Measurements from ENCODE around the gene AIF1L. TPM values are rescaled to one million over a fixed set of nuclear protein-coding genes. Genes with fewer than 3 reads are reported as not detected.

Gene AIF1L
- total RNA-seq (2016; rRNA removed; fragmentation: Illumina TruSeq; extraction: Trizol) = 36.5 and 42.7 TPM in 2 replicates
- total RNA-seq (2016; cell fraction: cytosol; rRNA removed; fragmentation: Illumina TruSeq; extraction: Trizol; ENCODE audit: low read depth) = 6.6 and 7.0 TPM in 2 replicates
- 34.7 and 36.0 TPM in 2 replicates for total RNA-seq (2016; cell fraction: insoluble cytoplasmic fraction; rRNA removed; fragmentation: Illumina TruSeq; extraction: Trizol)
- total RNA-seq (2016; cell fraction: membrane; rRNA removed; fragmentation: Illumina TruSeq; extraction: Trizol) = 23.1 and 24.2 TPM in 2 replicates
- total RNA-seq (2016; cell fraction: nucleus; rRNA removed; fragmentation: Illumina TruSeq; extraction: Trizol) = 18.6 and 21.4 TPM in 2 replicates
- 12.1 and 12.4 TPM in 2 replicates for polyA plus RNA-seq (2011; rRNA removed)
- 9.1 and 9.5 TPM in 2 replicates for polyA plus RNA-seq (2011; cell fraction: cytosol; rRNA removed)
- polyA plus RNA-seq (2011; cell fraction: nucleus; rRNA removed) = 9.2 and 9.6 TPM in 2 replicates
- polyA plus RNA-seq (2012) = 9.9 and 10.9 TPM in 2 replicates
- 12.3 and 14.5 TPM in 2 replicates for polyA plus RNA-seq (2016; cell fraction: cytosol; fragmentation: Illumina TruSeq; extraction: Trizol; ENCODE audit: low read depth)
- 40.5 and 48.2 TPM in 2 replicates for polyA plus RNA-seq (2016; cell fraction: insoluble cytoplasmic fraction; fragmentation: Illumina TruSeq; extraction: Trizol; ENCODE audit: low read depth)
- polyA plus RNA-seq (2016; cell fraction: membrane; fragmentation: Illumina TruSeq; extraction: Trizol; ENCODE audit: low read depth) = 21.8 and 26.9 TPM in 2 replicates
- 29.8 and 37.4 TPM in 2 replicates for polyA plus RNA-seq (2016; cell fraction: nucleus; fragmentation: Illumina TruSeq; extraction: Trizol; ENCODE audit: insufficient read depth, low read depth)
- 17.7 and 21.6 TPM in 2 replicates for polyA minus RNA-seq (2011; rRNA and poly(A)+ RNA removed; ENCODE audit: low replicate concordance)
- polyA minus RNA-seq (2011; cell fraction: cytosol; rRNA and poly(A)+ RNA removed) = 8.5 and 8.7 TPM in 2 replicates
- 5.8 and 6.1 TPM in 2 replicates for polyA minus RNA-seq (2011; cell fraction: nucleus; rRNA and poly(A)+ RNA removed)
- percentile 50 among the genes with signal in this experiment for Bru-seq, nascent RNA
- BruChase-seq, experiment 1, labeled RNA remaining after a 6-hour chase = percentile 67 among the genes with signal in this experiment
- BruChase-seq, experiment 2, labeled RNA remaining after a 2-hour chase = percentile 59 among the genes with signal in this experiment
- long read RNA-seq, experiment 1, transcript AIF1L-201 (6 exons, 3,364 nt) = major isoform, 30 of 35 reads
- long read RNA-seq, experiment 1, partial matches to known transcripts = 0 of 35 reads
- long read RNA-seq, experiment 1, other reads (novel, unspliced or antisense) = 4 of 35 reads
- long read RNA-seq, experiment 2, transcript AIF1L-201 (6 exons, 3,364 nt) = major isoform, 44 of 89 reads
- long read RNA-seq, experiment 2, partial matches to known transcripts = 6 of 89 reads
- long read RNA-seq, experiment 2, other reads (novel, unspliced or antisense) = 35 of 89 reads

DNA sequence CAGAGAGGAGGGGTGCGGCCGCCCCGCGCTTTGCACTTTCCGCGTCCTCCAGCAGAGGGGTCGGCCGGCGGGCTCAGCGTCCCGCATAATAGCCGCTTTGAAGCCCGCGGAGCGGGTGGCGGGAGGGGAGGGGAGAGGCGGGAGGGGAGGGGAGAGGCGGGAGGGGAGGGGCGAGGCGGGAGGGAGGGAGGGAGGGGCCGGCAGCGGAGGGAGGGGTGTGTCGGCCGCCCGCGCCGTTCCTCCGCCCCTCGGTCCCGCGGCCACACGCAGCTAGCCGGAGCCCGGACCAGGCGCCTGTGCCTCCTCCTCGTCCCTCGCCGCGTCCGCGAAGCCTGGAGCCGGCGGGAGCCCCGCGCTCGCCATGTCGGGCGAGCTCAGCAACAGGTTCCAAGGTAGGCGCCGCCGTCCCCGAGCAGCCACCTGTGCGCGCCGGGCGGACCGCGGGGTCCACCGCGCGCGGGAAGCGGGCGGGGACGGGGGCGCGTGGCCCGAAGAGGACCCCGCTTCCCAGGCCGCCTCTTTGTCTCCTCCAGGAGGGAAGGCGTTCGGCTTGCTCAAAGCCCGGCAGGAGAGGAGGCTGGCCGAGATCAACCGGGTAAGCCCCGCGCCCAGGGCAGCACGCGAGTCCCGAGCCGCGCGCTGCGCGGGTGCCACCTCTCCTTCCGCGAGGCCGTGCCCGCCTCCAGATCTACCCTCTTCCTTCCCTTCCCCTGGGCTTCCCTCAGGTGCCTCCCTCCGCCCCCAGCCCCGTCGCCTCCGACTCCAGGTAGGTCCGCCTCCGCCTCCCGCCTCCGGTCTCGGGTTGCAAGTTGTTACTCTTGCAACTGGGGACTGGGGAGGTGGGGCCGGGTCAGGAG lies at the start of gene AIF1L:
AIF1L (plus strand) TSS at position 263 of the 857 bp plus-strand sequence; CDS start at position 362, 99 bp downstream.
- ATAC-seq = peak; percentile 76
- in situ Hi-C loops (cut with HindIII; ENCODE audit: extremely low pct_ligation_motif_present, low pct_unique_long_range_greater_than_20kb) = no loop called here
- H2AFZ ChIP-seq (ENCODE audit: low read length) = no peak within 1 kb of the TSS
- TF ChIP-seq MAFK (conservative IDR thresholded peaks at IDR 0.05 in 1 of 2, IDR thresholded peaks at IDR 0.05 in 1 of 2; ENCODE audit: low read length in 2 of 2) (no peak), KDM4B (CRISPR knock-in tag; IDR thresholded peaks at IDR 0.05) (no peak), KLF11 (CRISPR knock-in tag; IDR thresholded peaks at IDR 0.05) (no peak), HMG20A (CRISPR knock-in tag; IDR thresholded peaks at IDR 0.05; ENCODE audit: borderline replicate concordance) (no peak), ZNF816 (CRISPR knock-in tag; IDR thresholded peaks at IDR 0.05; ENCODE audit: borderline replicate concordance) (no peak), ESRRA (CRISPR knock-in tag; IDR thresholded peaks at IDR 0.05; ENCODE audit: low read depth) (no peak), ZNF280B (CRISPR knock-in tag; IDR thresholded peaks at IDR 0.05; ENCODE audit: borderline replicate concordance) (0 out of 2 replicates have a peak, but pooled peaks have one; percentile 37), PHF8 (CRISPR knock-in tag; IDR thresholded peaks at IDR 0.05) (peak; percentile 23; the same call in 1 of the 2 replicates), HNRNPUL1 (IDR thresholded peaks at IDR 0.05; ENCODE audit: low read depth, low read length) (no peak), ZNF12 (CRISPR knock-in tag; IDR thresholded peaks at IDR 0.05) (no peak), BRCA1 (CRISPR knock-in tag; IDR thresholded peaks at IDR 0.05) (no peak), RXRA (CRISPR knock-in tag; IDR thresholded peaks at IDR 0.05) (no peak), ATF1 (CRISPR knock-in tag; IDR thresholded peaks at IDR 0.05) (no peak), ZNF670 (CRISPR knock-in tag; IDR thresholded peaks at IDR 0.05; ENCODE audit: borderline replicate concordance) (no peak)
- TF ChIP-seq, protein P1, sequence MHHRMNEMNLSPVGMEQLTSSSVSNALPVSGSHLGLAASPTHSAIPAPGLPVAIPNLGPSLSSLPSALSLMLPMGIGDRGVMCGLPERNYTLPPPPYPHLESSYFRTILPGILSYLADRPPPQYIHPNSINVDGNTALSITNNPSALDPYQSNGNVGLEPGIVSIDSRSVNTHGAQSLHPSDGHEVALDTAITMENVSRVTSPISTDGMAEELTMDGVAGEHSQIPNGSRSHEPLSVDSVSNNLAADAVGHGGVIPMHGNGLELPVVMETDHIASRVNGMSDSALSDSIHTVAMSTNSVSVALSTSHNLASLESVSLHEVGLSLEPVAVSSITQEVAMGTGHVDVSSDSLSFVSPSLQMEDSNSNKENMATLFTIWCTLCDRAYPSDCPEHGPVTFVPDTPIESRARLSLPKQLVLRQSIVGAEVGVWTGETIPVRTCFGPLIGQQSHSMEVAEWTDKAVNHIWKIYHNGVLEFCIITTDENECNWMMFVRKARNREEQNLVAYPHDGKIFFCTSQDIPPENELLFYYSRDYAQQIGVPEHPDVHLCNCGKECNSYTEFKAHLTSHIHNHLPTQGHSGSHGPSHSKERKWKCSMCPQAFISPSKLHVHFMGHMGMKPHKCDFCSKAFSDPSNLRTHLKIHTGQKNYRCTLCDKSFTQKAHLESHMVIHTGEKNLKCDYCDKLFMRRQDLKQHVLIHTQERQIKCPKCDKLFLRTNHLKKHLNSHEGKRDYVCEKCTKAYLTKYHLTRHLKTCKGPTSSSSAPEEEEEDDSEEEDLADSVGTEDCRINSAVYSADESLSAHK (CRISPR knock-in tag; IDR thresholded peaks at IDR 0.05; ENCODE audit: borderline replicate concordance) = no peak

More for the DNA sequence above, at the start of gene AIF1L:
- DNase-seq (ENCODE audit: low spot score) (peak; percentile 56), FAIRE-seq (no peak)
- intact Hi-C loops (cut with micrococcal nuclease; ENCODE audit: unreplicated experiment) = no loop called here
- Histone ChIP-seq H4K20me1 (ENCODE audit: insufficient read depth, low read length) (no peaks in the 10 kb centered on the region), H3K4me2 (ENCODE audit: low read depth, low read length) (peak within 1 kb of the TSS; percentile 93), H3K79me2 (ENCODE audit: insufficient read depth, low read length) (no peaks in the 10 kb centered on the region), H3K9ac (ENCODE audit: insufficient read depth, low read depth, low read length) (peak within 1 kb of the TSS; percentile 58), H3K27ac (ENCODE audit: extremely low read length, insufficient read depth, low read length) (no peak within 1 kb of the TSS), H3K9me3 (ENCODE audit: low read length) (no peaks in the 10 kb centered on the region), H3K4me1 (ENCODE audit: insufficient read depth, low read length) (peaks cover 30% of the 10 kb centered on the region), H3K4me3 (replicated peaks in 1 of 3; ENCODE audit: insufficient read depth in 1 of 3, low read depth in 2 of 3, low read length in 3 of 3) (peak within 1 kb of the TSS; percentile 57 to 91 (median 77); a peak in 5 of 6 replicates), H3K36me3 (replicated peaks in 1 of 2; ENCODE audit: control insufficient read depth in 1 of 2, insufficient read depth in 2 of 2, low read length in 2 of 2) (no peaks in the 10 kb centered on the region), H3K27me3 (ENCODE audit: control insufficient read depth in 1 of 2, insufficient read depth in 2 of 2, low read length in 2 of 2) (peaks cover 2 to 50% of the 10 kb centered on the region in 2 experiments; a peak in 4 of 5 replicates)
- BruUV-seq (replicated peaks) = no TSS peak
- ChIA-PET CTCF (ENCODE audit: low intra/inter-chr PET ratio, low total read pairs) (no interaction called here), POLR2A (interaction anchor here (1.6 to 4.5 kb wide), 2 partner anchors 26 to 28 kb away, joined by 5 to 19 read pairs; partner anchors contain the start of gene NUP214)
- under 1% methylated on average over 27 of the region's 99 CpGs for WGBS (ENCODE audit: low lambda C conversion rate)
